CD4-positive, alpha-beta T cell treated with Interleukin-10 for 1 hour (primary cell): Measurements from ENCODE around the gene PATJ.
"Not testable (repeated sequence)": the region's sequence is repeated elsewhere in the genome, so short reads cannot be mapped to it uniquely, and the experiment has no call there.

Experiments
- DNase-seq: peaks from one replicate; pipeline ENCODE4 v3.0.0-alpha.2; 2020

Gene PATJ

GRCh38 chr1:62181532-62181931 is 439.3 kb downstream of the PATJ start:
- no peak for DNase-seq

DNA sequence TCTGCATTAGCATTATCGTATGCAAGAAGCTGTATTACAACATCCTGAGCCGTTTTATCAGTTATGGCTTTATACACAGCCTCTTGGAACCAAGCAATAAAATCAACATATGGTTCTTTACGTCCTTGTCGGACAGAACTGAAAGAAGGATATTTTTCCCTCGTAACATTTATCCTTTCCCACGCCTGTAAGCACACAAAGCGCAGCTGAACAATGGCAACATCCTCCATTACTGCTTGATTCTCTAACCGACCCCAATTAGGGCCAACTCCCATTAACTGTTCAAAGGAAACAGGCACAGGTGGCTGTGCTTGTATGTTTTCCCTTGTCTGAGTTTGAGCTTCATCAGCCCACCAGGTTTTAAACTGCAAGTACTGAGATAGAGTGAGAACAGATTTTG is 439.9 kb downstream of the PATJ start:
- not testable (repeated sequence) for DNase-seq

GRCh38 chr1:62183164-62184020 is 441.1 kb downstream of the PATJ start:
- DNase-seq: not testable (repeated sequence)

DNA sequence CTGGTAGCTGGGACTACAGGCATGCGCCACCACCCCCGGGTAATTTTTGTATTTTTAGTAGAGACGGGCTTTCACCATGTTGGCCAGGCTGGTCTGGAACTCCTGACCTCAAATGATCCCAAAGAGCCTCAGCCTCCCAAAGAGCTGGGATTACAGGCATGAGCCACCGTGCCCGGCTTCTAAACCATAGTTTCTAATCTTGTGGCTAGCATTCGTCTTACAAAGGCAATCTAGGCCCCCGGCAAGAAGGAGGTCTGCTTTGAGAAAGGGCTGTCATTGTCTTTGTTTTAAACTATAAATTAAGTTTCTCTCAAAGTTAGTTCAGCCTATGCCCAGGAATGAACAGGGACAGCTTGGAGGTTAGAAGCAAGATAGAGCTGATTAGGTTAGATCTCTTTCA is 442.1 kb downstream of the PATJ start:
- DNase-seq: no peak

- not testable (repeated sequence) for DNase-seq
Measured at GRCh38 chr1:62185233-62185632, 443.0 kb downstream of the PATJ start.

DNA sequence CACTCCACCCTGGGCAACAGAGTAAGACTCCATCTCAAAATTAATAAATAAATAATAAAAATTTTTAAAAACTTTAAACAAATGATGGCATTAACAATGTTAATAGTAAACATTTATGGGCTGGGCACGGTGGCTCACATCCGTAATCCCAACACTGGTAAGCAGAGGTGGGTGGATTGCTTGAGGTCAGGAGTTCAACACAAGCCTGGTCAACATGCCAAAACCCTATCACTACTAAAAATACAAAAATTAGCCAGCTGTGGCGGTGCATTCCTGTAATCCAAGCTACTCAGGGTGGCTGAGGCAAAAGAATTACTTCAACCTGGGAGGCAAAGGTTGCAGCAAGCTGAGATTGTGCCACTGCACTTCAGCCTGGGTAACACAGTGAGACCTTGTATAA is 443.4 kb downstream of the PATJ start:
- DNase-seq: no peak

DNA sequence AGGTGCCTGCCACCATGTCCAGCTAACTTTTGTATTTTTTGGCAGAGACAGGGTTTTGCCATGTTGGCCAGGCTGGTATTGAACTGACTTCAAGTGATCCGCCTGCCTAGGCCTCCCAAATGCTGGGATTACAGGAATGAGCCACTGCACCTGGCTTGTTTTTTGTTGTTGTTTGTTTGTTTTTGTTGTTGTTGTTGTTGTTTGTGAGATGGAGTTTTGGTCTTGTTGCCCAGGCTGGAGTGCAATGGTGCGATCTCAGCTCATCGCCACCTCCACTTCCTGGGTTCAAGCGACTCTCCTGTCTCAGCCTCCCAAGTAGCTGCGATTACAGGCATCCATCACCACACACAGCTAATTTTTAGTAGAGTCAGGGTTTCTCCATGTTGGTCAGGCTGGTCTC is 445.3 kb downstream of the PATJ start:
- DNase-seq: no peak

- no peak for DNase-seq
Measured at GRCh38 chr1:62188111-62188510, 445.8 kb downstream of the PATJ start.

GRCh38 chr1:62194651-62195544 is 452.6 kb downstream of the PATJ start, which contains the start of gene L1TD1:
L1TD1 (plus strand) TSS chr1:62194849; CDS start chr1:62206629, 11,780 bp downstream.
- DNase-seq: no peak

DNA sequence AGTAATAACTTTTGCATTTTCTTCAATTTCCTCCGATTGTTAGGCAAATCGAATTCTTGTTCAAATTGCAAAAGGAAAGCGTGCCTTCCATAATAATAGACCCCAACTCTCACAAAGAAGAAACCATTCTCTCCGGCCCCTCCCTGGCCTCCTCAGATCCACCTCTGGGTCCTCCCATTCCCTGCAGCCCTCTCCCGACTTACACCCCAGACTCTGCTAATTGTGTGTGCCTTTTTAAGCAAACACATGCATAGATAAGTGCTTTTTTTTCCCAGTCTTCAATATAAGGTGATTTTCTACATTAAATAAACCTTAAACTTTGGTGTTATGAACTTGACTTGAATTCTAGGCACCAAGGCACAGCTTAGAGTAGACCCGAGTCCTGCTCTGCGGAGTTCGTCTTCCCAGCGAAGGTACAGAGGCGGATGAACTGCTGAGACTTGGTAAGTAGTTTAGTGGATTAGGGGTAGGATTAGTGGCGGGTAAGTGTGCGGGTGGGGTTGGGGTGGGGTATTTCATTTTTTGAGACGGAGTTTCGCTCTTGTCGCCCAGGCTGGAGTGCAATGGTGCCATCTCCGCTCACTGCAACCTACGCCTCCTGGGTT is 453.9 kb downstream of the PATJ start:
- no peak for DNase-seq

DNA sequence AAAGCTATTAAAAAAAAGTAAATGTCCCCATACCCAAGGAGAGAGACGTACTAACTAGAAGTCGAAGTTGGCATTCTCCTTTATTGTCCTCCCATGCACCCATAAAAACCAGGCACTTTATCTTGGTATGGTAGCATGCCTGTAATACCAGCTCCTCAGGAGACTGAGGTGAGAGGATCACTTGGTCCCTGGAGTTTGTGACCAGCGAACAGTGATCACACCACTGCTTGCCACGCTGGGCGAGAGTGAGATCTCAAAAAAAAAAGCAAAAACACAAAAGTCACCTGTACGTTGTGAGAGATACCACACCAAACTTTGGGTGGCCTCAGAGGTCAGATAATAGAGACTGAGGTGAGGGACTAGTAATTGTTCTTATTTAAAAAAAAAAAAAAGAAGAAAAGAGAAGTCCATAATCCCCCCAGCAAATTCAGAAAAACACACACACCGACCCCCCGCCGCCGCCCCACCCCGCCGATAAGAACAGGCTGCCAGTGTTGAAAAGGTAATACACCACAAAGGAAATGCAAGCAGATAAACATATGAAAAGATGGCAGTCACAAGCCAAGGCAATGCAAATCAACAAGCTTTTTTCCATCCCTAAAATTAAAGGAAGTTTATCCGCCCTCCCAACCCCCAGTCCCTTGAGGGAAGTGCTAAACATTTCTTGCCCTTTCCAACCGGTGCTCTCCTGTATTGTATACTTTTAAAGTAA is 455.9 kb downstream of the PATJ start:
- DNase-seq: no peak

DNA sequence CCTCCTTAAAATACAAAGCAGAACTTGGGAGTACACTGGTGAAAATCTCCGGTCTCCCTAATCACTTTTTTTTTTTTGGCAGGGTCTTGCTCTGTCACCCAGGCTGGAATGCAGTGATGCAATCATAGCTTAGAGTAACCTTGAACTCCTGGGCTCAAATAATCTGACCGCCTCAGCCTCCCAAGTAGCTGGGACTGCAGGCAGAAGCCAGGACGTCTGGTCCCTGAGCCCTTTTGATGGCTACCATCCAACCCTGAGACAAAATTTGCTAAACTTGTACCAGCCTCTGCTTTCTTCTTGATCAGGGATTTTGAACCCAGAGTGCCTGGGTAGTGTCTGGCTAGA is 456.5 kb downstream of the PATJ start:
- DNase-seq: no peak

DNA sequence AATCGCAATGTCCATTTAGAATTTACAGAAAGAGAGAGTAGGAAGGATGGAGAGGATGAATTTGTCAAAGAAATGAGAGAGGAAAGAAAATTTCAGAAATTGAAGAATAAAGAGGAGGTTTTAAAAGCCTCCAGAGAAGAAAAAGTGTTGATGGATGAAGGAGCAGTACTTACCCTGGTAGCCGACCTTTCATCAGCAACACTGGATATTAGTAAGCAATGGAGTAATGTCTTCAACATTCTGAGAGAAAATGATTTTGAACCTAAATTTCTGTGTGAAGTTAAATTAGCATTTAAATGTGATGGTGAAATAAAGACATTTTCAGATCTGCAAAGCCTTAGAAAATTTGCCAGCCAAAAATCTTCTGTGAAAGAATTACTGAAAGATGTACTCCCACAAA is 464.9 kb downstream of the PATJ start:
- DNase-seq: no peak

GRCh38 chr1:62208087-62208486 is 465.8 kb downstream of the PATJ start:
- no peak for DNase-seq

GRCh38 chr1:62208970-62209369 is 466.7 kb downstream of the PATJ start:
- no peak for DNase-seq

DNA sequence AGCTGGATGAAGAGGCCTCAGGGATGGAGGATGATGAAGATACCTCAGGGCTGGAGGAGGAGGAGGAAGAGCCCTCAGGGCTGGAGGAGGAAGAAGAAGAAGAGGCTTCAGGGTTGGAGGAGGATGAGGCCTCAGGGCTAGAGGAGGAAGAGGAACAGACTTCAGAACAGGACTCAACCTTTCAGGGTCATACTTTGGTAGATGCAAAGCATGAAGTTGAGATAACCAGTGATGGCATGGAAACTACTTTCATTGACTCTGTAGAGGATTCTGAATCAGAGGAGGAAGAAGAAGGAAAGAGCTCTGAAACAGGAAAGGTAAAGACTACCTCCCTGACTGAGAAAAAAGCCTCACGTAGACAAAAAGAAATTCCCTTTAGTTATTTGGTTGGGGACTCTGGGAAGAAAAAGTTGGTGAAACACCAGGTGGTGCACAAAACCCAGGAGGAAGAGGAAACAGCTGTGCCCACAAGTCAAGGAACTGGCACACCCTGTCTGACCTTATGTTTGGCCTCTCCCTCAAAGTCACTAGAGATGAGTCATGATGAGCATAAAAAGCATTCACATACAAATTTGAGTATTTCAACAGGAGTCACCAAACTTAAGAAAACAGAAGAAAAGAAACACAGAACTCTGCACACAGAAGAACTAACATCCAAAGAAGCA is 467.8 kb downstream of the PATJ start:
- no peak for DNase-seq

DNA sequence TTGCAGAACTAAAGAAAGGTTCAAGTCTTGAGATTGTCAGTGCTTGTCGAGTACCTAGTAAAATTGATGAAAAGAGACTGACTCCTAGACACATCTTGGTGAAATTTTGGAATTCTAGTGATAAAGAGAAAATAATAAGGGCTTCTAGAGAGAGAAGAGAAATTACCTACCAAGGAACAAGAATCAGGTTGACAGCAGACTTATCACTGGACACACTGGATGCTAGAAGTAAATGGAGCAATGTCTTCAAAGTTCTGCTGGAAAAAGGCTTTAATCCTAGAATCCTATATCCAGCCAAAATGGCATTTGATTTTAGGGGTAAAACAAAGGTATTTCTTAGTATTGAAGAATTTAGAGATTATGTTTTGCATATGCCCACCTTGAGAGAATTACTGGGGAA is 468.7 kb downstream of the PATJ start:
- DNase-seq: no peak

DNA sequence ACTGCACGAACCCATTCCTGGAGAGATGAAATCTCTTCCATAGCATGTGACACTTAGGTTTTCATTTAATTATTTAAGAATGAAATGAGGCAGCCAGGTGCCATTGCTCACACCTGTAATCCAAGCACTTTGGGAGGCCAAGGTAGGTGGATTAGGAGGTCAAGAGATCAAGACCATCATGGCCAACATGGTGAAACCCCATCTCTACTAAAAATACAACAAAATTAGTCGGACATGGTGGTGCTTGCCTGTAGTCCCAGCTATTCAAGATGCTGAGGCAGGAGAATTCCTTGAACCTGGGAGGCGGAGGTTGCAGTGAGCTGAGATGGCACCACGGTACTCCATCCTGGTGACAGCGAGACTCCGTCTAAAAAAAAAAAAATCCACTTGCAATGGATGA is 470.1 kb downstream of the PATJ start:
- DNase-seq: no peak

- DNase-seq: no peak
Measured at GRCh38 chr1:62213075-62213914, 471.0 kb downstream of the PATJ start.

- DNase-seq: no peak
Measured at GRCh38 chr1:62218604-62219003, 476.3 kb downstream of the PATJ start.

- not testable (repeated sequence) for DNase-seq
Measured at GRCh38 chr1:62220456-62220855, 478.2 kb downstream of the PATJ start.
